Right forelimb (tissue), 1 donor: ENCODE results near the gene ARPP21.
A peak's percentile ranks its signal among the peaks of the same experiment; 100 is the strongest.

ENCODE experiments used
- DNase-seq: peaks from one replicate; pipeline ENCODE4 v3.0.0-alpha.2; 2018

The ARPP21 gene

GRCh38 chr3:35739964-35740527 is 100.7 kb downstream of the ARPP21 start:
- DNase-seq, result no peak

GRCh38 chr3:35743218-35743617 is 103.9 kb downstream of the ARPP21 start:
- DNase-seq, result no peak

GRCh38 chr3:35744419-35744818 is 105.1 kb downstream of the ARPP21 start:
- DNase-seq, result no peak

GRCh38 chr3:35745351-35745750 is 106.0 kb downstream of the ARPP21 start:
- no peak for DNase-seq

- no peak for DNase-seq
These were observed 106.6 kb downstream of the ARPP21 start for GRCh38 chr3:35745802-35746484.

GRCh38 chr3:35746492-35746891 is 107.2 kb downstream of the ARPP21 start:
- DNase-seq, result no peak

- DNase-seq, result no peak
These were observed 108.8 kb downstream of the ARPP21 start for GRCh38 chr3:35748144-35748543.

GRCh38 chr3:35751207-35751606 is 111.9 kb downstream of the ARPP21 start:
- no peak for DNase-seq

- no peak for DNase-seq
These were observed 118.8 kb downstream of the ARPP21 start for GRCh38 chr3:35757991-35758757.

- no peak for DNase-seq
These were observed 120.8 kb downstream of the ARPP21 start for GRCh38 chr3:35760146-35760545.

- DNase-seq, result no peak
These were observed 122.0 kb downstream of the ARPP21 start for GRCh38 chr3:35761311-35761710.

GRCh38 chr3:35772381-35773015 is 133.2 kb downstream of the ARPP21 start:
- DNase-seq, result peak; percentile 44

GRCh38 chr3:35773417-35773816 is 134.1 kb downstream of the ARPP21 start:
- DNase-seq, result no peak

GRCh38 chr3:35776346-35776745 is 137.0 kb downstream of the ARPP21 start:
- DNase-seq, result no peak

- no peak for DNase-seq
These were observed 137.7 kb downstream of the ARPP21 start for GRCh38 chr3:35777065-35777464.

- DNase-seq, result no peak
These were observed 138.5 kb downstream of the ARPP21 start for GRCh38 chr3:35777563-35778554.

GRCh38 chr3:35779611-35780010 is 140.3 kb downstream of the ARPP21 start:
- DNase-seq, result no peak

- no peak for DNase-seq
These were observed 141.5 kb downstream of the ARPP21 start for GRCh38 chr3:35780800-35781199.

- DNase-seq, result no peak
These were observed 142.2 kb downstream of the ARPP21 start for GRCh38 chr3:35781558-35781957.

GRCh38 chr3:35782355-35782754 is 143.0 kb downstream of the ARPP21 start:
- DNase-seq, result no peak

- no peak for DNase-seq
These were observed 144.8 kb downstream of the ARPP21 start for GRCh38 chr3:35784169-35784568.

- no peak for DNase-seq
These were observed 146.0 kb downstream of the ARPP21 start for GRCh38 chr3:35785234-35785888.
